ENCODE results near the gene XYLB. TPM values are rescaled to one million over a fixed set of nuclear protein-coding genes. Genes with fewer than 3 reads are reported as not detected.

Gene XYLB
- total RNA-seq, 1 experiment from 2014 or later, result 11.2 TPM

- Histone ChIP-seq H4K20me1 (ENCODE audit: low read length) (no peaks in the 10 kb centered on the region), H3K79me2 (ENCODE audit: low read length) (no peaks in the 10 kb centered on the region), H3K4me2 (ENCODE audit: low read length) (no peak overlapping the region), H2AFZ (ENCODE audit: low read length) (no peak overlapping the region), H3K27me3 (ENCODE audit: low read length) (no peaks in the 10 kb centered on the region), H3K36me3 (ENCODE audit: low read depth, low read length) (peaks cover 8% of the 10 kb centered on the region; the same call in 1 of the 2 replicates), H3K9me3 (ENCODE audit: low read length) (peaks cover 10% of the 10 kb centered on the region), H3K9me2 (replicated peaks; ENCODE audit: low read length) (no peaks in the 10 kb centered on the region), H3F3A (ENCODE audit: low read length, unreplicated experiment) (no peaks in the 10 kb centered on the region), H3K9ac (ENCODE audit: low read length) (no peak overlapping the region), H3K27ac (ENCODE audit: low read length) (no peak overlapping the region), H3K4me3 (ENCODE audit: low read length) (no peak overlapping the region), H3K4me1 (ENCODE audit: insufficient read depth, low read length) (peaks cover 9% of the 10 kb centered on the region)
- TF ChIP-seq CTCF (conservative IDR thresholded peaks at IDR 0.05; ENCODE audit: low read depth, low read length), result no peak
- no peak for TF ChIP-seq EZH2phosphoT487 (IDR thresholded peaks at IDR 0.05; ENCODE audit: borderline replicate concordance, low read length)
- TF ChIP-seq EZH2 (IDR thresholded peaks at IDR 0.05; ENCODE audit: low read length, unreplicated experiment), result no peak
- ChIA-PET POLR2A (ENCODE audit: unreplicated experiment) (interaction anchor here (0.6 kb wide), 1 partner anchor 271 kb away, joined by 4 read pairs; no protein-coding TSS in a partner anchor), CTCF (interaction anchor here (0.6 kb wide), 1 partner anchor 326 kb away, joined by 4 read pairs; no protein-coding TSS in a partner anchor)
- DNase-seq, result no peak
- intact Hi-C loops (cut with micrococcal nuclease), result no loop called here
- no peak for ATAC-seq
- no TSS peak for BruUV-seq (replicated peaks)
Measured at GRCh38 chr3:38331257-38332022, 15.1 kb upstream of the XYLB start.

- no TSS peak for BruUV-seq (replicated peaks)
- H3K9ac ChIP-seq (ENCODE audit: low read length), result no peak overlapping the region
- no peak for DNase-seq
Measured at GRCh38 chr3:38332201-38332600, 14.4 kb upstream of the XYLB start.

More at GRCh38 chr3:38332201-38332600, 14.4 kb upstream of the XYLB start:
- ATAC-seq, result no peak
- Histone ChIP-seq H3K36me3 (ENCODE audit: low read depth, low read length) (peaks cover 1% of the 10 kb centered on the region; the same call in 1 of the 2 replicates), H3K4me3 (ENCODE audit: low read length) (no peak overlapping the region), H3K27ac (ENCODE audit: low read length) (no peak overlapping the region), H3K4me2 (ENCODE audit: low read length) (no peak overlapping the region), H3F3A (ENCODE audit: low read length, unreplicated experiment) (no peaks in the 10 kb centered on the region), H3K9me2 (replicated peaks; ENCODE audit: low read length) (no peaks in the 10 kb centered on the region), H2AFZ (ENCODE audit: low read length) (no peak overlapping the region), H3K9me3 (ENCODE audit: low read length) (peaks cover 2% of the 10 kb centered on the region), H3K4me1 (ENCODE audit: insufficient read depth, low read length) (peaks cover 9% of the 10 kb centered on the region), H3K79me2 (ENCODE audit: low read length) (no peaks in the 10 kb centered on the region), H3K27me3 (ENCODE audit: low read length) (no peaks in the 10 kb centered on the region), H4K20me1 (ENCODE audit: low read length) (no peaks in the 10 kb centered on the region)
- TF ChIP-seq CTCF (conservative IDR thresholded peaks at IDR 0.05; ENCODE audit: low read depth, low read length), result no peak
- TF ChIP-seq EZH2 (IDR thresholded peaks at IDR 0.05; ENCODE audit: low read length, unreplicated experiment), result no peak
- no peak for TF ChIP-seq EZH2phosphoT487 (IDR thresholded peaks at IDR 0.05; ENCODE audit: borderline replicate concordance, low read length)
- ChIA-PET POLR2A (ENCODE audit: unreplicated experiment) (no interaction called here), CTCF (interaction anchor here (0.6 kb wide), 1 partner anchor 327 kb away, joined by 4 read pairs; no protein-coding TSS in a partner anchor)
- intact Hi-C loops (cut with micrococcal nuclease), result no loop called here

Measured in PC-3 (cell line).